Thoracic aorta (tissue), 2 donors: ENCODE measurements around the gene PHTF1. TPM values are rescaled to one million over a fixed set of nuclear protein-coding genes. Genes with fewer than 3 reads are reported as not detected.
A peak's percentile ranks its signal among the peaks of the same experiment; 100 is the strongest.
"Not testable (repeated sequence)": the region's sequence is repeated elsewhere in the genome, so short reads cannot be mapped to it uniquely, and the experiment has no call there.

Source experiments
- ATAC-seq: fragments of 150-250 bp; one replicate; pipeline ENCODE4 v1.8.0; 2017; ENCODE audit warnings: low read depth; ENCODE audit not compliant: insufficient number of reproducible peaks, low FRiP score
- DNase-seq: peaks from one replicate; pipeline ENCODE4 v3.0.0-alpha.2; 2020; ENCODE audit warnings: low spot score
- H3K27ac ChIP-seq, 2 donors: fragments of 200-600 bp; sonication (generic); 1 replicate in 1 of 2; 2 replicates in 1 of 2; pipeline ENCODE4 v1.5.1; 2016; ENCODE audit warnings: mild to moderate bottlenecking in 2 of 2, moderate library complexity in 2 of 2
- H3K27me3 ChIP-seq: fragments of 200-600 bp; sonication (generic); replicated peaks from 2 replicates; pipeline ENCODE4 v1.6.0; 2016; ENCODE audit warnings: mild to moderate bottlenecking; ENCODE audit not compliant: insufficient read depth
- H3K36me3 ChIP-seq: fragments of 200-600 bp; sonication (generic); one replicate; pipeline ENCODE4 v1.5.1; 2016
- H3K4me1 ChIP-seq, 2 donors: fragments of 200-600 bp; sonication (generic); 1 replicate in 1 of 2; 2 replicates in 1 of 2; pipeline versions ENCODE4 v1.5.1 to v1.6.0; 2016; ENCODE audit warnings: low read depth in 2 of 2, mild to moderate bottlenecking in 1 of 2; ENCODE audit not compliant: control insufficient read depth in 1 of 2
- H3K4me3 ChIP-seq: fragments of 200-600 bp; sonication (generic); 2 replicates; pipeline ENCODE4 v1.5.1; 2016; ENCODE audit warnings: mild to moderate bottlenecking
- H3K9me3 ChIP-seq: fragments of 200-600 bp; sonication (generic); 2 replicates; pipeline ENCODE4 v1.5.1; 2016
- CTCF ChIP-seq: fragments of 200-600 bp; sonication (generic); IDR thresholded peaks from one replicate; pipeline ENCODE4 v1.5.1; 2019; ENCODE audit warnings: antibody characterized with exemption
- total RNA-seq, 2 donors: library from RNA; depleted of rRNA; stranded (reverse); fragments of >200 nt; gene quantifications; one replicate each; pipeline versions ENCODE4 v1.1.0 to v1.2.3, GENCODE V29; 2016

The PHTF1 gene
- total RNA-seq, 2 donors from 2014 or later, result 21.2 to 21.3 TPM

DNA sequence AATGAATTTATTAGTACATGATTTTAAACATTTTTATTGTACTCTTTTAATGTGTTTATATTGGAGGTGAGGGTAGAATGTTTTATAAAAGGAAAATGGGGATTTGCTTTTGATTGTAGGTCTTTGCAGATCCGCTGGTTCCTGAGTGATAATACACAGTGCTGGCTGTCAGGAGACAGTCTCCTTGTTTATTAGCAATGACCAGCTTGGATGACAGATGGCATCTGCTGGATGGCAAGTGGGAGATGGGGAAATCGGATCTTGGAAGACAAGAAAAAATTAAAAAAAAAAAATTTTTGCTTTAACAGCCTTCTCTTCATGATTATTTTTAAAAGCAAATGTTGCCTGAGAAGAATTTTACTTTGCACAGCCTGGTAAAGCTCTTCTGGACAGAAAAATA, 4.4 kb upstream of the PHTF1 start:
- H3K9me3 ChIP-seq, result no peaks in the 10 kb centered on the region
- H3K27ac ChIP-seq, result no peak overlapping the region
- TF ChIP-seq CTCF, result no peak
- no peaks in the 10 kb centered on the region for H3K27me3 ChIP-seq
- peaks cover 3% of the 10 kb centered on the region for H3K36me3 ChIP-seq
- H3K4me1 ChIP-seq, result no peaks in the 10 kb centered on the region
- ATAC-seq (no peak), DNase-seq (no peak)
- no peak overlapping the region for H3K4me3 ChIP-seq

- peaks cover 5 to 9% of the 10 kb centered on the region in 2 donors for H3K4me1 ChIP-seq
- ATAC-seq (no peak), DNase-seq (no peak)
- H3K27me3 ChIP-seq, result no peaks in the 10 kb centered on the region
- H3K27ac ChIP-seq, result no peak overlapping the region
- TF ChIP-seq CTCF, result no peak
- no peak overlapping the region for H3K4me3 ChIP-seq
- no peaks in the 10 kb centered on the region for H3K36me3 ChIP-seq
- H3K9me3 ChIP-seq, result no peaks in the 10 kb centered on the region
These were observed 2.7 kb upstream of the PHTF1 start for GRCh38 chr1:113761937-113762336.

DNA sequence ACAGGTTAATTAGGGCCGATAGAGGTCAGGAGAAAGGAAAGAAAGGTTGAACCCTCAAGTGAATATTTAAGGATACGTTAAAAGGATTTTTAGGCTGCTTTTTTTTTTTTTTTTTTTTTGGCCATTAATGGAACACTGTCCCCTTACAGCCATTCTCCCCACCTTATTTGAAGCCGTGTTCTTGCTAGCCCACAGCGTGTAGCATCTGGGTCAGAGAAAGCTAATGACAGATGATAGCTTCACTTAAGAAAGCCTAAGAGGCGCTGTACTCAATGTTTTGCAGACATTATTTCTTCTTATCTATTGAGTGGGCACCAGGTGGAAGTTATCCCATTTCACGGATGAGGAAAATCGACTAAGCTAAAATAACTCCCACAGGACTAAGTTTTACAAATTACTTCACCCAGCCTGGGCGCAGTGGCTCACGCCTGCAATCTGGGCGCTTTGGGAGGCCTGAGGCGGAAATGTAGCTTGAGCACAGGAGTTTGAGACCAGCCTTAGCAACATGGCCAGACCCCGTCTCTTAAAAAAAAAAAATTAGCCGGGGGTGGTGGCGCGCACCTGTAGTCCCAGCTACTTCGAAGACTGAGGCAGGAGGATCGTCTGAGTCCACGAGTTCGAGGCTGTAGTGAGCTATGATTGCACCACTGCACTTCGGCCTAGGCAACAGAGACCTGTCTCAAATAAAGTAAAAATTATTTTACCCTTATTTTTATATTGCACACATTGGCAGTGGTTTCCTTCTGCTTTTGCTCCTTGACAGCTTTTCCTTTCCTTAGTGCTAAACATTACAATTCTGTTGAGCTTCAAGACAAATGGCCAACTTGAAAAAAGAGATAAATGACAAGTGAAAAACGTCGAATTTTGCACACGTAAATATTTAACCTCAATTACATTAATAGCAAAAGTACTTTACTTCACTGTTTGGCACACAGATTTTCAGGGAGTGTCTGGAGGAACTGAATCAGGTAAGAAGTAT, 1.1 kb upstream of the PHTF1 start:
- no peak for TF ChIP-seq CTCF
- peaks cover 9 to 17% of the 10 kb centered on the region in 2 donors for H3K4me1 ChIP-seq
- ATAC-seq, result no peak

DNA sequence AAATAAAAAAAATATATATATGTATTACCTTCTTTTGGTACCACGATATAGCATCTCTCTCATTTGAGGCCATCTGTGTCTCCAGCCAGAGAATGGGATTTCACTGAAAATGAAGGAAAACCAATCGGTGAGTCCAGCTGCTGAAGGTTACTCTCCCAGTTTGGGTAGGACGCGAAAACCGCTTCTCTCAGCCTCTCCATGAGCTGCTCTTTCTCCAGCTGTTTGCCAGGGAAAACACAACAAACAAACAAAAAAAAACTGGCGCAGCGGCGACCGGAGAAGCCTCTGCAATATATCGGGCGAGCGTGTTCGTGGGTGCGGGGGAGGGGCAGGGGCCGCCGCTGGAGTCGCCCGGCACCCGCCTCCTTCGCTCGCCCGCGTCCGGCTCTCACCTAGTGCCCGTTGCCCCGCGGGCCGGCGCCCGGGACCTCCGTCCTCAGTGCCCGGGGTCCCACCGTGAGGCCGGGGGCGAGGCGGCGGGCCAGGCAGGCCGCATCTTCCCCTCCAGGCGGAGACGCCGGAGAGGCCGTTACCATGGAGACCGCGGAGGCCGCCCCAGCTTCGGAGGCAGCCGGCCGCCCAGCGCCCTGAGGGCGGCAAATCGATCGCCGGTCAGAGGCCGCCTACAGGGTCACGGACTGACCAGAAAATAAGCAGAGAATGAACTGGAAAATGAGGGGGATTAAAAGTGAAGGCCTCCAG, 504 bp downstream of the PHTF1 start:
- peak overlapping the region; percentile 90 for H3K4me3 ChIP-seq
- no peaks in the 10 kb centered on the region for H3K27me3 ChIP-seq
- H3K4me1 ChIP-seq, result peaks cover 9 to 17% of the 10 kb centered on the region in 2 donors
- DNase-seq (peak; percentile 12), ATAC-seq (peak; percentile 58)
- no peaks in the 10 kb centered on the region for H3K9me3 ChIP-seq
- H3K36me3 ChIP-seq, result no peaks in the 10 kb centered on the region
- H3K27ac ChIP-seq, result peak overlapping the region; percentile 94 to 95
- TF ChIP-seq CTCF, result no peak

More for the DNA sequence above, 1.1 kb upstream of the PHTF1 start:
- H3K36me3 ChIP-seq, result no peaks in the 10 kb centered on the region
- H3K4me3 ChIP-seq, result peak overlapping the region; percentile 90
- no peaks in the 10 kb centered on the region for H3K27me3 ChIP-seq
- no peak for DNase-seq
- H3K9me3 ChIP-seq, result no peaks in the 10 kb centered on the region
- peak overlapping the region; percentile 94 to 95 for H3K27ac ChIP-seq

- ATAC-seq, result no peak
- Histone ChIP-seq H3K36me3 (no peaks in the 10 kb centered on the region), H3K9me3 (no peaks in the 10 kb centered on the region), H3K4me1 (peaks cover 9 to 17% of the 10 kb centered on the region in 2 donors), H3K27me3 (no peaks in the 10 kb centered on the region), H3K27ac (no peak overlapping the region), H3K4me3 (no peak overlapping the region)
- no peak for TF ChIP-seq CTCF
- DNase-seq, result no peak
These were observed 2.8 kb downstream of the PHTF1 start for GRCh38 chr1:113756461-113756860.

DNA sequence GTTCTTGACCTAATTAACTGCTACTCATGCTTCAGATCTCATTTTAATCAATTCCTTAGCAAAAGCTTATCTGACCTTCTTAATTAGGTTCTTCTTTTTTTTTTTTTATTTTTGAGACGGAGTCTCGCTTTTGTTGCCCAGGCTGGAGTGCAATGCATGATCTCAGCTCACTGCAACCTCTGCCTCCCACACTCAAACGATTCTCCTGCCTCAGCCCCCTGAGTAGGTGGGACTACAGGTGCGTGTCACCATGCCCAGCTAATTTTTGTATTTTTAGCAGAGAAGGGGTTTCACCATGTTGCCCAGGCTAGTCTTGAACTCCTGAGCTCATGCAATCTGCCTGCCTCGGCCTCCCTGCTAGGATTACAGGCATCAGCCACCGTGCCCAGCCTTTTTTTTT, 6.0 kb downstream of the PHTF1 start:
- H3K9me3 ChIP-seq, ATAC-seq, H3K27ac ChIP-seq, H3K36me3 ChIP-seq, DNase-seq, H3K4me3 ChIP-seq, H3K27me3 ChIP-seq: not testable (repeated sequence)
- peaks cover 9 to 17% of the 10 kb centered on the region in 2 donors for H3K4me1 ChIP-seq
